HG03139 (cell line): ENCODE results near the gene VAV2.

Experiments
- ATAC-seq: cut with Tn5 transposase; IDR thresholded peaks from one replicate; pipeline ENCODE4 v1.9.1; 2021; ENCODE audit not compliant: unreplicated experiment

VAV2 gene

GRCh38 chr9:133955821-133956411, 36.2 kb downstream of the VAV2 start:
- no peak for ATAC-seq

GRCh38 chr9:133954862-133955529, 37.1 kb downstream of the VAV2 start:
- no peak for ATAC-seq

GRCh38 chr9:133953976-133954709, 38.0 kb downstream of the VAV2 start:
- ATAC-seq: no peak

- ATAC-seq: no peak
Measured at GRCh38 chr9:133953621-133953975, 38.5 kb downstream of the VAV2 start.

GRCh38 chr9:133952598-133953550, 39.2 kb downstream of the VAV2 start:
- no peak for ATAC-seq

- ATAC-seq: no peak
Measured at GRCh38 chr9:133951265-133951664, 40.9 kb downstream of the VAV2 start.

- no peak for ATAC-seq
Measured at GRCh38 chr9:133950629-133951111, 41.5 kb downstream of the VAV2 start.

GRCh38 chr9:133950192-133950591, 41.9 kb downstream of the VAV2 start:
- ATAC-seq: no peak

- no peak for ATAC-seq
Measured at GRCh38 chr9:133949486-133950061, 42.5 kb downstream of the VAV2 start.

- no peak for ATAC-seq
Measured at GRCh38 chr9:133948561-133949485, 43.3 kb downstream of the VAV2 start.

- no peak for ATAC-seq
Measured at GRCh38 chr9:133948131-133948530, 44.0 kb downstream of the VAV2 start.

- ATAC-seq: no peak
Measured at GRCh38 chr9:133946840-133947486, 45.2 kb downstream of the VAV2 start.

- ATAC-seq: no peak
Measured at GRCh38 chr9:133945977-133946753, 46.0 kb downstream of the VAV2 start.

GRCh38 chr9:133945314-133945975, 46.7 kb downstream of the VAV2 start:
- ATAC-seq: no peak

- ATAC-seq: no peak
Measured at GRCh38 chr9:133944746-133945135, 47.4 kb downstream of the VAV2 start.

- ATAC-seq: no peak
Measured at GRCh38 chr9:133943781-133944745, 48.1 kb downstream of the VAV2 start.
